ENCODE results near the gene FGD4.

DNA sequence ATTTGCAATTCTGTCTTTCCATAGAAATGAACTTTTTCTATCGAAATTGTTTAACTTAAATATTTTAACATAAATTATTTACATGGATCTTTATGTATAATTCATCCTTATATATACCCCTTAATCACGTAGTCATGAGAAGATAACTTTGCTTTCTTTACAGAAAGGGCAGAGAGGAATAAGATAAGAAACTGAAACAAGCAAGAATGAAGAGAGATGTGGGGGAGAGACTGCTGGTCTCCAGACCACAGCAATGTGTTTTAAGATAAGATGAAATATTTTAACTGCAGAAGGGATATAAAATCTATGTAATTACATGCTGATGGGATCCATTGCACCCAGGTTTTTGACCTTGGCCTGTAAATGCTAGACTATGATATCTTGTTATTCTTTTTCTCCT, 245.1 kb downstream of the FGD4 start:
- TF ChIP-seq, protein P1, sequence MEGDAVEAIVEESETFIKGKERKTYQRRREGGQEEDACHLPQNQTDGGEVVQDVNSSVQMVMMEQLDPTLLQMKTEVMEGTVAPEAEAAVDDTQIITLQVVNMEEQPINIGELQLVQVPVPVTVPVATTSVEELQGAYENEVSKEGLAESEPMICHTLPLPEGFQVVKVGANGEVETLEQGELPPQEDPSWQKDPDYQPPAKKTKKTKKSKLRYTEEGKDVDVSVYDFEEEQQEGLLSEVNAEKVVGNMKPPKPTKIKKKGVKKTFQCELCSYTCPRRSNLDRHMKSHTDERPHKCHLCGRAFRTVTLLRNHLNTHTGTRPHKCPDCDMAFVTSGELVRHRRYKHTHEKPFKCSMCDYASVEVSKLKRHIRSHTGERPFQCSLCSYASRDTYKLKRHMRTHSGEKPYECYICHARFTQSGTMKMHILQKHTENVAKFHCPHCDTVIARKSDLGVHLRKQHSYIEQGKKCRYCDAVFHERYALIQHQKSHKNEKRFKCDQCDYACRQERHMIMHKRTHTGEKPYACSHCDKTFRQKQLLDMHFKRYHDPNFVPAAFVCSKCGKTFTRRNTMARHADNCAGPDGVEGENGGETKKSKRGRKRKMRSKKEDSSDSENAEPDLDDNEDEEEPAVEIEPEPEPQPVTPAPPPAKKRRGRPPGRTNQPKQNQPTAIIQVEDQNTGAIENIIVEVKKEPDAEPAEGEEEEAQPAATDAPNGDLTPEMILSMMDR (IDR thresholded peaks at IDR 0.05; ENCODE audit: low read depth, low read length) = no peak
- TF ChIP-seq POLR2A (IDR thresholded peaks at IDR 0.05; ENCODE audit: extremely low read depth, insufficient read length) (no peak), MYC (IDR thresholded peaks at IDR 0.05; ENCODE audit: low read depth, low read length) (no peak)
- TF ChIP-seq, protein P2, sequence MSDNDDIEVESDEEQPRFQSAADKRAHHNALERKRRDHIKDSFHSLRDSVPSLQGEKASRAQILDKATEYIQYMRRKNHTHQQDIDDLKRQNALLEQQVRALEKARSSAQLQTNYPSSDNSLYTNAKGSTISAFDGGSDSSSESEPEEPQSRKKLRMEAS (IDR thresholded peaks at IDR 0.05; ENCODE audit: low read depth, low read length) = no peak

Measured in NB4 (cell line).